Naive thymus-derived CD4-positive, alpha-beta T cell (primary cell): ENCODE results near the gene CHD3. TPM values are rescaled to one million over a fixed set of nuclear protein-coding genes. Genes with fewer than 3 reads are reported as not detected.

Experiments
- ATAC-seq: fragments of 150-1000 bp; cut with Tn5 transposase; 2 replicates; pipeline ENCODE4 v1.10.0; 2021; ENCODE audit warnings: mild to moderate bottlenecking, moderate library complexity
- CTCF ChIA-PET: fragments of 350-600 bp; sonication (Branson Sonifier 250); formaldehyde crosslinking; loops from one replicate; lab custom pipeline; 2021; ENCODE audit warnings: antibody characterized with exemption; lab: Charles Lee
- POLR2A ChIA-PET: fragments of 350-600 bp; sonication (Branson Sonifier 250); formaldehyde crosslinking; loops from one replicate; lab custom pipeline; 2021; ENCODE audit warnings: antibody characterized with exemption, inconsistent platforms; lab: Charles Lee
- DNase-seq, 9 donors: peaks; one replicate each; pipeline versions ENCODE4 v3.0.0 to v3.0.0-alpha.2; 2020 to 2022; ENCODE audit warnings: mixed read lengths in 1 of 9
- H3K27ac ChIP-seq: one replicate; pipeline ENCODE4 v1.7.0; 2013; ENCODE audit warnings: mild to moderate bottlenecking, low read depth, low read length, moderate library complexity
- H3K27me3 ChIP-seq, 2 donors: one replicate each; pipeline ENCODE4 v1.7.0; 2013; ENCODE audit warnings: low read length in 2 of 2, mild to moderate bottlenecking in 2 of 2, moderate library complexity in 2 of 2; ENCODE audit not compliant: control insufficient read depth in 2 of 2, insufficient read depth in 2 of 2
- H3K36me3 ChIP-seq, 3 experiments: 1 replicate in 2 of 3; 2 replicates in 1 of 3; pipeline ENCODE4 v1.7.0; 2013; ENCODE audit warnings: low read length in 3 of 3, mild to moderate bottlenecking in 3 of 3, moderate library complexity in 1 of 3; ENCODE audit not compliant: insufficient read depth in 3 of 3, control insufficient read depth in 2 of 3
- H3K4me1 ChIP-seq, 2 donors: one replicate each; pipeline ENCODE4 v1.7.0; 2013; ENCODE audit warnings: low read length in 2 of 2, mild to moderate bottlenecking in 2 of 2, moderate library complexity in 1 of 2; ENCODE audit not compliant: control insufficient read depth in 2 of 2, insufficient read depth in 2 of 2
- H3K4me3 ChIP-seq: 2 replicates; pipeline ENCODE4 v1.7.0; 2013; ENCODE audit warnings: mild to moderate bottlenecking, low read length
- H3K9me3 ChIP-seq, 3 experiments: 1 replicate in 2 of 3; 2 replicates in 1 of 3; pipeline ENCODE4 v1.7.0; 2013; ENCODE audit warnings: low read length in 3 of 3; ENCODE audit not compliant: control insufficient read depth in 2 of 3
- H3K27ac Mint-ChIP-seq, 9 donors: one replicate each; pipeline ENCODE4 v1.8.0; 2020 to 2022; ENCODE audit warnings: mixed read lengths in 9 of 9, mild to moderate bottlenecking in 8 of 9, moderate library complexity in 5 of 9, inconsistent platforms in 2 of 9
- H3K27me3 Mint-ChIP-seq, 5 donors: one replicate each; pipeline ENCODE4 v1.8.0; 2021 to 2022; ENCODE audit warnings: mixed read lengths in 5 of 5, mild to moderate bottlenecking in 1 of 5
- H3K36me3 Mint-ChIP-seq, 5 donors: one replicate each; pipeline ENCODE4 v1.8.0; 2020 to 2022; ENCODE audit warnings: mixed read lengths in 5 of 5, mild to moderate bottlenecking in 3 of 5, inconsistent platforms in 1 of 5
- H3K4me1 Mint-ChIP-seq, 7 donors: one replicate each; pipeline ENCODE4 v1.8.0; 2020 to 2022; ENCODE audit warnings: mixed read lengths in 7 of 7, mild to moderate bottlenecking in 3 of 7, inconsistent platforms in 1 of 7
- H3K4me3 Mint-ChIP-seq, 10 donors: one replicate each; pipeline ENCODE4 v1.8.0; 2020 to 2022; ENCODE audit warnings: mild to moderate bottlenecking in 10 of 10, mixed read lengths in 10 of 10, moderate library complexity in 6 of 10, inconsistent platforms in 2 of 10
- H3K9me3 Mint-ChIP-seq, 11 donors: one replicate each; pipeline ENCODE4 v1.8.0; 2020 to 2022; ENCODE audit warnings: mixed read lengths in 11 of 11, mild to moderate bottlenecking in 4 of 11, inconsistent platforms in 1 of 11, moderate library complexity in 1 of 11
- intact Hi-C, 2 donors: fragments of 100-400 bp; cut with micrococcal nuclease; formaldehyde crosslinking; loops; one replicate each; pipeline ENCODE4 v1.15.1; 2023
- polyA plus RNA-seq, 2 donors: library from polyadenylated mRNA; unstranded; fragments of 300-500 nt; fragmentation: Illumina TruSeq; gene quantifications; one replicate each; pipeline ENCODE4 v1.2.3, GENCODE V29; 2021
- total RNA-seq, 6 experiments: library from RNA in 5 of 6; stranded (reverse) in 5 of 6; gene quantifications; 1 replicate in 5 of 6; 2 replicates in 1 of 6; pipeline ENCODE4 v1.2.3 and lab custom pipeline; 2021 to 2026

Gene CHD3
- total and polyA plus RNA-seq, 7 experiments from 2014 or later = 12.7 to 417 (median 247) TPM

GRCh38 chr17:7880076-7880868 lies 8.3 kb upstream of the CHD3 start:
- Mint-ChIP-seq H3K27ac (no peak overlapping the region), H3K9me3 (no peaks in the 10 kb centered on the region), H3K36me3 (peaks cover 0 to 10% (median 6%) of the 10 kb centered on the region in 5 donors), H3K27me3 (no peaks in the 10 kb centered on the region), H3K4me1 (peaks cover 2 to 19% (median 13%) of the 10 kb centered on the region in 7 donors), H3K4me3 (no peak overlapping the region)
- POLR2A ChIA-PET = interaction anchor here (0.5 to 1.2 kb wide), 3 partner anchors 9 to 13 kb away, joined by 3 read pairs; no protein-coding TSS in a partner anchor
- no peak for DNase-seq
- CTCF ChIA-PET = interaction anchor here (1.0 kb wide), 1 partner anchor 110 kb away, joined by 3 read pairs; no protein-coding TSS in a partner anchor
- H3K4me3 ChIP-seq = no peak overlapping the region
- H3K36me3 ChIP-seq = peaks cover 0 to 5% (median 4%) of the 10 kb centered on the region in 3 experiments
- no peak for ATAC-seq
- peak overlapping the region; percentile 60 for H3K27ac ChIP-seq
- peaks cover 7 to 35% of the 10 kb centered on the region in 2 donors for H3K4me1 ChIP-seq
- no peaks in the 10 kb centered on the region for H3K27me3 ChIP-seq
- intact Hi-C loops = loop anchor here in 1 of 2 donors (10.0 kb wide), 1 partner anchor 345 kb away; no protein-coding TSS in a partner anchor
- H3K9me3 ChIP-seq = no peaks in the 10 kb centered on the region

- Histone ChIP-seq H3K36me3 (peaks cover 0 to 8% (median 4%) of the 10 kb centered on the region in 3 experiments), H3K9me3 (no peaks in the 10 kb centered on the region), H3K27ac (peak overlapping the region; percentile 60), H3K4me1 (peaks cover 7 to 35% of the 10 kb centered on the region in 2 donors), H3K4me3 (no peak overlapping the region), H3K27me3 (no peaks in the 10 kb centered on the region)
- H3K9me3 Mint-ChIP-seq = peaks cover 0 to 6% (median 0%) of the 10 kb centered on the region in 11 donors
- DNase-seq (peak in 2 of 9 donors; percentile 12 to 21), ATAC-seq (no peak)
- peaks cover under 1 to 8% (median 2%) of the 10 kb centered on the region in 5 donors for H3K36me3 Mint-ChIP-seq
- peaks cover 0 to 10% (median 9%) of the 10 kb centered on the region in 7 donors for H3K4me1 Mint-ChIP-seq
- no peak overlapping the region for H3K4me3 Mint-ChIP-seq
- H3K27ac Mint-ChIP-seq = no peak overlapping the region
- intact Hi-C loops = loop anchor here in 1 of 2 donors (10.0 kb wide), 1 partner anchor 343 kb away; no protein-coding TSS in a partner anchor
- no peaks in the 10 kb centered on the region for H3K27me3 Mint-ChIP-seq
- POLR2A ChIA-PET = interaction anchor here (0.8 kb wide), 1 partner anchor 38 kb away, joined by 3 read pairs; no protein-coding TSS in a partner anchor
- CTCF ChIA-PET = no interaction called here
Measured at GRCh38 chr17:7881276-7882054, 7.1 kb upstream of the CHD3 start.

- ChIA-PET POLR2A (interaction anchor here (0.5 to 2.6 kb wide), 6 partner anchors 11 to 252 kb away, joined by 3 to 11 read pairs (median 4); partner anchors contain the start of genes CNTROB and TRAPPC1), CTCF (interaction anchor here (0.9 to 1.3 kb wide), 3 partner anchors 19 to 299 kb away, joined by 3 to 12 read pairs (median 4); partner anchors contain the start of gene MPDU1)
- no peaks in the 10 kb centered on the region for H3K9me3 ChIP-seq
- Mint-ChIP-seq H3K36me3 (peaks cover 0 to 6% (median 2%) of the 10 kb centered on the region in 5 donors), H3K27ac (no peak overlapping the region), H3K9me3 (peaks cover 0 to 6% (median 0%) of the 10 kb centered on the region in 11 donors), H3K4me1 (peaks cover 0 to 7% (median 4%) of the 10 kb centered on the region in 7 donors), H3K27me3 (no peaks in the 10 kb centered on the region), H3K4me3 (no peak overlapping the region)
- ATAC-seq (no peak), DNase-seq (no peak)
- intact Hi-C loops = loop anchor here in 1 of 2 donors (10.0 kb wide), 1 partner anchor 343 kb away; no protein-coding TSS in a partner anchor
- no peak overlapping the region for H3K4me3 ChIP-seq
- peaks cover 12 to 35% of the 10 kb centered on the region in 2 donors for H3K4me1 ChIP-seq
- peak overlapping the region; percentile 60 for H3K27ac ChIP-seq
- H3K27me3 ChIP-seq = no peaks in the 10 kb centered on the region
- peaks cover 0 to 8% (median 4%) of the 10 kb centered on the region in 3 experiments for H3K36me3 ChIP-seq
Measured at GRCh38 chr17:7882068-7882467, 6.5 kb upstream of the CHD3 start.

GRCh38 chr17:7882629-7883028 lies 6.0 kb upstream of the CHD3 start:
- Histone ChIP-seq H3K4me3 (no peak overlapping the region), H3K9me3 (no peaks in the 10 kb centered on the region), H3K36me3 (peaks cover 0 to 8% (median 4%) of the 10 kb centered on the region in 3 experiments), H3K27me3 (no peaks in the 10 kb centered on the region), H3K27ac (peak overlapping the region; percentile 60), H3K4me1 (peaks cover 14 to 35% of the 10 kb centered on the region in 2 donors)
- no peak overlapping the region for H3K27ac Mint-ChIP-seq
- peaks cover 0 to 6% (median 0%) of the 10 kb centered on the region in 5 donors for H3K36me3 Mint-ChIP-seq
- CTCF ChIA-PET = interaction anchor here (0.6 to 1.8 kb wide), 6 partner anchors 12 to 299 kb away, joined by 3 to 12 read pairs (median 6); partner anchors contain the start of gene MPDU1
- ATAC-seq (no peak), DNase-seq (no peak)
- POLR2A ChIA-PET = interaction anchor here (0.5 to 2.6 kb wide), 14 partner anchors 11 to 255 kb away, joined by 3 to 11 read pairs (median 4); partner anchors contain the start of genes CNTROB, RNF227, SAT2 and TRAPPC1
- intact Hi-C loops = loop anchor here in 1 of 2 donors (1.0 to 10.0 kb wide), 2 partner anchors 11 to 342 kb away; no protein-coding TSS in a partner anchor
- peaks cover 0 to 6% (median 0%) of the 10 kb centered on the region in 11 donors for H3K9me3 Mint-ChIP-seq
- no peaks in the 10 kb centered on the region for H3K27me3 Mint-ChIP-seq
- peaks cover 0 to 7% (median under 1%) of the 10 kb centered on the region in 7 donors for H3K4me1 Mint-ChIP-seq
- no peak overlapping the region for H3K4me3 Mint-ChIP-seq

GRCh38 chr17:7883781-7884386 lies 4.7 kb upstream of the CHD3 start:
- peaks cover 0 to 6% (median 0%) of the 10 kb centered on the region in 5 donors for H3K36me3 Mint-ChIP-seq
- H3K4me1 Mint-ChIP-seq = peaks cover 0 to 7% (median 0%) of the 10 kb centered on the region in 7 donors
- intact Hi-C loops = loop anchor here in 1 of 2 donors (1.0 to 10.0 kb wide), 2 partner anchors 13 to 341 kb away; no protein-coding TSS in a partner anchor
- peaks cover 0 to 6% (median 0%) of the 10 kb centered on the region in 11 donors for H3K9me3 Mint-ChIP-seq
- H3K9me3 ChIP-seq = no peaks in the 10 kb centered on the region
- peaks cover 0 to 8% (median 4%) of the 10 kb centered on the region in 3 experiments for H3K36me3 ChIP-seq
- H3K27ac ChIP-seq = peak overlapping the region; percentile 60
- peak overlapping the region in 5 of 10 donors; percentile 77 to 89 (median 82) for H3K4me3 Mint-ChIP-seq
- H3K27me3 ChIP-seq = no peaks in the 10 kb centered on the region
- H3K27me3 Mint-ChIP-seq = no peaks in the 10 kb centered on the region
- DNase-seq (peak in 7 of 9 donors; percentile 38 to 75 (median 44)), ATAC-seq (no peak)
- H3K4me3 ChIP-seq = peak overlapping the region; percentile 61
- CTCF ChIA-PET = interaction anchor here (0.6 to 1.8 kb wide), 3 partner anchors 13 to 95 kb away, joined by 3 to 6 read pairs (median 6); no protein-coding TSS in a partner anchor
- POLR2A ChIA-PET = interaction anchor here (0.6 to 2.6 kb wide), 9 partner anchors 12 to 269 kb away, joined by 3 to 11 read pairs (median 4); partner anchors contain the start of genes CNTROB, NAA38 and TRAPPC1
- H3K27ac Mint-ChIP-seq = peak overlapping the region in 6 of 9 donors; percentile 61 to 94 (median 86)
- peaks cover 22 to 39% of the 10 kb centered on the region in 2 donors for H3K4me1 ChIP-seq
